Neural cell (in vitro differentiated cells): Measurements from ENCODE around the gene SMS. TPM values are rescaled to one million over a fixed set of nuclear protein-coding genes. Genes with fewer than 3 reads are reported as not detected.

Source experiments
- H2AFZ ChIP-seq: fragments of 200-600, 300-800 bp; sonication (generic), shearing (Covaris generic); 2 replicates; pipeline ENCODE4 v1.6.0; 2014; ENCODE audit warnings: low read depth, mild to moderate bottlenecking, antibody characterized with exemption, low read length, moderate library complexity
- H3F3A ChIP-seq: fragments of 200-600 bp; shearing (Covaris generic); 2 replicates; pipeline ENCODE4 v1.6.1; 2016; ENCODE audit warnings: mild to moderate bottlenecking, moderate library complexity, mixed read lengths, antibody characterized with exemption, low read length; ENCODE audit not compliant: insufficient read depth, poor library complexity, severe bottlenecking
- H3K27ac ChIP-seq: fragments of 200-600, 300-800 bp; sonication (generic), shearing (Covaris generic); 2 replicates; pipeline ENCODE4 v1.5.1; 2014; ENCODE audit warnings: mild to moderate bottlenecking, low read length, moderate library complexity
- H3K27me3 ChIP-seq: fragments of 300-800, 200-600 bp; sonication (generic), shearing (Covaris generic); 2 replicates; pipeline ENCODE4 v1.6.0; 2014; ENCODE audit warnings: mild to moderate bottlenecking, low read depth, low read length, moderate library complexity; ENCODE audit not compliant: insufficient read depth
- H3K36me3 ChIP-seq: fragments of 300-800, 200-600 bp; sonication (generic), shearing (Covaris generic); 2 replicates; pipeline ENCODE4 v1.5.1; 2014; ENCODE audit warnings: mild to moderate bottlenecking, antibody characterized with exemption, low read length, moderate library complexity; ENCODE audit not compliant: insufficient read depth
- H3K4me2 ChIP-seq: fragments of 300-800, 200-600 bp; sonication (generic), shearing (Covaris generic); 2 replicates; pipeline ENCODE4 v1.6.0; 2014; ENCODE audit warnings: mild to moderate bottlenecking, low read length
- H3K4me3 ChIP-seq: fragments of 300-800, 200-600 bp; sonication (generic), shearing (Covaris generic); 2 replicates; pipeline ENCODE4 v1.5.1; 2014; ENCODE audit warnings: mild to moderate bottlenecking, low read length, moderate library complexity
- H3K79me2 ChIP-seq: fragments of 200-600 bp; shearing (Covaris generic); replicated peaks from 2 replicates; pipeline ENCODE4 v1.6.0; 2014; ENCODE audit warnings: mild to moderate bottlenecking, low read length, moderate library complexity; ENCODE audit not compliant: insufficient read depth
- H3K9ac ChIP-seq: fragments of 300-800, 200-600 bp; sonication (generic), shearing (Covaris generic); 2 replicates; pipeline ENCODE4 v1.6.1; 2016; ENCODE audit warnings: mild to moderate bottlenecking, low read length, mixed read lengths
- H3K9me2 ChIP-seq: fragments of 200-600 bp; shearing (Covaris generic); 2 replicates; pipeline ENCODE4 v1.6.1; 2016; ENCODE audit warnings: mild to moderate bottlenecking, low read length, mixed read lengths; ENCODE audit not compliant: insufficient read depth
- H3K9me3 ChIP-seq: fragments of 200-600, 300-800 bp; sonication (generic), shearing (Covaris generic); 2 replicates; pipeline ENCODE4 v1.6.1; 2016; ENCODE audit warnings: mild to moderate bottlenecking, mixed run types, low read length, moderate library complexity, mixed read lengths
- H4K20me1 ChIP-seq: fragments of 200-600 bp; shearing (Covaris generic); 2 replicates; pipeline ENCODE4 v1.6.1; 2016; ENCODE audit warnings: mild to moderate bottlenecking, mixed run types; ENCODE audit not compliant: insufficient read depth
- EP300 ChIP-seq: fragments of 450-650 bp; conservative IDR thresholded peaks from 2 replicates; pipeline ENCODE4 v1.6.1; 2014; ENCODE audit warnings: antibody characterized with exemption, mild to moderate bottlenecking, moderate library complexity; ENCODE audit not compliant: poor library complexity, severe bottlenecking
- EZH2 ChIP-seq: fragments of 200-600, 300-800 bp; shearing (Covaris generic), sonication (generic); IDR thresholded peaks from 2 replicates; pipeline ENCODE4 v1.6.1; 2014; ENCODE audit warnings: antibody characterized with exemption, low read length, borderline replicate concordance, mild to moderate bottlenecking; ENCODE audit not compliant: insufficient read depth, poor library complexity, severe bottlenecking
- MXI1 ChIP-seq: fragments of 450-650 bp; conservative IDR thresholded peaks from 2 replicates; pipeline ENCODE4 v1.6.1; 2014; ENCODE audit warnings: antibody characterized with exemption, mild to moderate bottlenecking; ENCODE audit not compliant: poor library complexity, severe bottlenecking
- POLR2AphosphoS5 ChIP-seq: IDR thresholded peaks from 2 replicates; pipeline ENCODE4 v1.6.1; 2012
- RAD21 ChIP-seq: fragments of 450-650 bp; conservative IDR thresholded peaks from 2 replicates; pipeline ENCODE4 v1.6.1; 2014; ENCODE audit warnings: antibody characterized with exemption, mild to moderate bottlenecking, moderate library complexity
- SMC3 ChIP-seq: fragments of 450-650 bp; conservative IDR thresholded peaks from 2 replicates; pipeline ENCODE4 v1.6.1; 2014; ENCODE audit warnings: antibody characterized with exemption, mild to moderate bottlenecking, moderate library complexity; ENCODE audit not compliant: poor library complexity
- TAF1 ChIP-seq: IDR thresholded peaks from 2 replicates; pipeline ENCODE4 v1.6.1; 2012; ENCODE audit warnings: low read depth
- polyA plus RNA-seq: library from polyadenylated mRNA; depleted of rRNA; stranded (reverse); fragments of >200 nt; gene quantifications from 2 replicates; pipeline ENCODE4 v1.2.3, GENCODE V29; 2014
- TF ChIP-seq, protein P1 (sequence below): IDR thresholded peaks from 2 replicates; pipeline ENCODE4 v1.6.1; 2012; ENCODE audit warnings: borderline replicate concordance
- TF ChIP-seq, protein P2 (sequence below): fragments of 450-650 bp; IDR thresholded peaks from 2 replicates; pipeline ENCODE4 v1.5.1; 2014; ENCODE audit warnings: antibody characterized with exemption, mild to moderate bottlenecking, moderate library complexity; ENCODE audit not compliant: poor library complexity, severe bottlenecking

SMS gene
- polyA plus RNA-seq, 1 donor from 2014 or later: 101 TPM

GRCh38 chrX:22035236-22035635 lies 94.7 kb downstream of the SMS start:
- TF ChIP-seq SMC3: no peak
- TF ChIP-seq POLR2AphosphoS5: no peak
- TF ChIP-seq TAF1: no peak
- TF ChIP-seq EP300: no peak
- no peak for TF ChIP-seq RAD21
- no peak for TF ChIP-seq EZH2
- TF ChIP-seq, protein P1, sequence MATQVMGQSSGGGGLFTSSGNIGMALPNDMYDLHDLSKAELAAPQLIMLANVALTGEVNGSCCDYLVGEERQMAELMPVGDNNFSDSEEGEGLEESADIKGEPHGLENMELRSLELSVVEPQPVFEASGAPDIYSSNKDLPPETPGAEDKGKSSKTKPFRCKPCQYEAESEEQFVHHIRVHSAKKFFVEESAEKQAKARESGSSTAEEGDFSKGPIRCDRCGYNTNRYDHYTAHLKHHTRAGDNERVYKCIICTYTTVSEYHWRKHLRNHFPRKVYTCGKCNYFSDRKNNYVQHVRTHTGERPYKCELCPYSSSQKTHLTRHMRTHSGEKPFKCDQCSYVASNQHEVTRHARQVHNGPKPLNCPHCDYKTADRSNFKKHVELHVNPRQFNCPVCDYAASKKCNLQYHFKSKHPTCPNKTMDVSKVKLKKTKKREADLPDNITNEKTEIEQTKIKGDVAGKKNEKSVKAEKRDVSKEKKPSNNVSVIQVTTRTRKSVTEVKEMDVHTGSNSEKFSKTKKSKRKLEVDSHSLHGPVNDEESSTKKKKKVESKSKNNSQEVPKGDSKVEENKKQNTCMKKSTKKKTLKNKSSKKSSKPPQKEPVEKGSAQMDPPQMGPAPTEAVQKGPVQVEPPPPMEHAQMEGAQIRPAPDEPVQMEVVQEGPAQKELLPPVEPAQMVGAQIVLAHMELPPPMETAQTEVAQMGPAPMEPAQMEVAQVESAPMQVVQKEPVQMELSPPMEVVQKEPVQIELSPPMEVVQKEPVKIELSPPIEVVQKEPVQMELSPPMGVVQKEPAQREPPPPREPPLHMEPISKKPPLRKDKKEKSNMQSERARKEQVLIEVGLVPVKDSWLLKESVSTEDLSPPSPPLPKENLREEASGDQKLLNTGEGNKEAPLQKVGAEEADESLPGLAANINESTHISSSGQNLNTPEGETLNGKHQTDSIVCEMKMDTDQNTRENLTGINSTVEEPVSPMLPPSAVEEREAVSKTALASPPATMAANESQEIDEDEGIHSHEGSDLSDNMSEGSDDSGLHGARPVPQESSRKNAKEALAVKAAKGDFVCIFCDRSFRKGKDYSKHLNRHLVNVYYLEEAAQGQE: no peak
- no peak for TF ChIP-seq MXI1
- TF ChIP-seq, protein P2, sequence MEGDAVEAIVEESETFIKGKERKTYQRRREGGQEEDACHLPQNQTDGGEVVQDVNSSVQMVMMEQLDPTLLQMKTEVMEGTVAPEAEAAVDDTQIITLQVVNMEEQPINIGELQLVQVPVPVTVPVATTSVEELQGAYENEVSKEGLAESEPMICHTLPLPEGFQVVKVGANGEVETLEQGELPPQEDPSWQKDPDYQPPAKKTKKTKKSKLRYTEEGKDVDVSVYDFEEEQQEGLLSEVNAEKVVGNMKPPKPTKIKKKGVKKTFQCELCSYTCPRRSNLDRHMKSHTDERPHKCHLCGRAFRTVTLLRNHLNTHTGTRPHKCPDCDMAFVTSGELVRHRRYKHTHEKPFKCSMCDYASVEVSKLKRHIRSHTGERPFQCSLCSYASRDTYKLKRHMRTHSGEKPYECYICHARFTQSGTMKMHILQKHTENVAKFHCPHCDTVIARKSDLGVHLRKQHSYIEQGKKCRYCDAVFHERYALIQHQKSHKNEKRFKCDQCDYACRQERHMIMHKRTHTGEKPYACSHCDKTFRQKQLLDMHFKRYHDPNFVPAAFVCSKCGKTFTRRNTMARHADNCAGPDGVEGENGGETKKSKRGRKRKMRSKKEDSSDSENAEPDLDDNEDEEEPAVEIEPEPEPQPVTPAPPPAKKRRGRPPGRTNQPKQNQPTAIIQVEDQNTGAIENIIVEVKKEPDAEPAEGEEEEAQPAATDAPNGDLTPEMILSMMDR: no peak
- Histone ChIP-seq H4K20me1 (no peaks in the 10 kb centered on the region), H3K79me2 (no peaks in the 10 kb centered on the region), H3K27ac (no peak overlapping the region), H3K9me3 (no peaks in the 10 kb centered on the region), H3K4me2 (no peak overlapping the region), H3K4me3 (no peak overlapping the region), H3K27me3 (no peaks in the 10 kb centered on the region), H3K9ac (no peak overlapping the region), H3K9me2 (no peaks in the 10 kb centered on the region), H2AFZ (no peak overlapping the region), H3F3A (no peaks in the 10 kb centered on the region), H3K36me3 (no peaks in the 10 kb centered on the region)

DNA sequence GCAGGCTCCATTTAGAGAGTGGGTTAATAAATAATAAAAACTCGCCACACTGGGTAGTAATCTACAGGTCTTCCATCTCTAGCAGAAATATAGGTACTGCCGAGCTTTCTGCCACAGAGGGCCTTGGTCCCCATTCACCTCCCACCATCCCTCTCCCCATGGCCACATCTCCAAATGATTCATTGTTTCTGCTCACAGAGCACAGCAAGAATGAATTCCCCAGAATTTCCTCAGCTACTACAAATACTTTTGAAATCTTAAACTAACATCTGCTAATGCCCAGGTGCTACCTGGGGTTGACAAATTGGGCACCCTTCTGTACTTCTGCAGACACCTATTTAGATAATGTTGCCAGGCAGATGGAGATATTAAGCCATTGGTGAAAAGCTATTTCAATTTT lies 96.7 kb downstream of the SMS start:
- Histone ChIP-seq H4K20me1 (no peaks in the 10 kb centered on the region), H3K9ac (no peak overlapping the region), H3K36me3 (no peaks in the 10 kb centered on the region), H3K4me2 (no peak overlapping the region), H3K79me2 (no peaks in the 10 kb centered on the region), H2AFZ (no peak overlapping the region), H3K9me2 (no peaks in the 10 kb centered on the region), H3K4me3 (no peak overlapping the region), H3K9me3 (no peaks in the 10 kb centered on the region), H3K27ac (no peak overlapping the region), H3K27me3 (no peaks in the 10 kb centered on the region), H3F3A (no peaks in the 10 kb centered on the region)
- TF ChIP-seq, protein P1: no peak
- TF ChIP-seq SMC3 (no peak), EP300 (no peak), EZH2 (no peak), POLR2AphosphoS5 (no peak), TAF1 (no peak), MXI1 (no peak), RAD21 (no peak)
- TF ChIP-seq, protein P2: no peak
